Measurements from ENCODE around the gene FZR1. TPM values are rescaled to one million over a fixed set of nuclear protein-coding genes. Genes with fewer than 3 reads are reported as not detected.

Gene FZR1
- total and polyA plus RNA-seq, 2 of the 4 experiments (the other 2 are of a cell fraction), result 21.5 to 47.8 TPM

DNA sequence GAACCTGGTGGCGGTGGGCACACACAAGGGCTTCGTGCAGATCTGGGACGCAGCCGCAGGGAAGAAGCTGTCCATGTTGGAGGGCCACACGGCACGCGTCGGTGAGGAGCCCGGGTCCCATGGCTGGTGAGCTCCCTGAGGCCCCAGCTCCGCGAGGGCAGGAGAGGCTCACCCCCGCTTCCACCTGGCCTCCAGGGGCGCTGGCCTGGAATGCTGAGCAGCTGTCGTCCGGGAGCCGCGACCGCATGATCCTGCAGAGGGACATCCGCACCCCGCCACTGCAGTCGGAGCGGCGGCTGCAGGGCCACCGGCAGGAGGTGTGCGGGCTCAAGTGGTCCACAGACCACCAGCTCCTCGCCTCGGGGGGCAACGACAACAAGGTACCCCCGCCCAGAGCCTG is 25.6 kb downstream of the FZR1 start:
- Histone ChIP-seq H2BK120ac (ENCODE audit: low read depth, low read length) (no peak overlapping the region), H3K18ac (ENCODE audit: low read depth, low read length) (no peak overlapping the region), H3K36me3 (ENCODE audit: control insufficient read depth, insufficient read depth, low read length) (peaks cover 74% of the 10 kb centered on the region), H3K4me1 (ENCODE audit: control insufficient read depth, insufficient read depth, low read length) (no peaks in the 10 kb centered on the region), H3K27me3 (ENCODE audit: control insufficient read depth, insufficient read depth, low read length) (no peaks in the 10 kb centered on the region), H2BK5ac (ENCODE audit: low read depth, low read length, poor library complexity, severe bottlenecking) (no peak overlapping the region), H2BK15ac (ENCODE audit: low read depth, low read length) (no peak overlapping the region), H2AK9ac (replicated peaks; ENCODE audit: low read depth, low read length, poor library complexity) (no peak overlapping the region), H3K4me2 (ENCODE audit: low read depth, low read length) (no peak overlapping the region), H3K9ac (ENCODE audit: low read depth, low read length) (no peak overlapping the region), H2AK5ac (ENCODE audit: low read depth, low read length) (no peak overlapping the region), H4K5ac (ENCODE audit: low read depth, low read length) (no peak overlapping the region), H3K23ac (ENCODE audit: low read depth, low read length) (no peak overlapping the region), H3K4ac (ENCODE audit: low read depth, low read length) (no peak overlapping the region), H4K91ac (ENCODE audit: insufficient read depth, low read depth, low read length) (no peak overlapping the region), H2BK20ac (ENCODE audit: low read depth, low read length) (no peak overlapping the region), H4K8ac (ENCODE audit: low read depth in 2 of 2, low read length in 2 of 2) (no peak overlapping the region), H3K56ac (ENCODE audit: extremely low read depth, insufficient read depth, low read length) (no peak overlapping the region), H3K14ac (replicated peaks; ENCODE audit: low read depth, low read length) (no peak overlapping the region), H3K27ac (ENCODE audit: insufficient read depth, low read length) (no peak overlapping the region), H3K9me3 (ENCODE audit: control insufficient read depth, insufficient read depth, low read length) (no peaks in the 10 kb centered on the region), H3K79me1 (ENCODE audit: low read depth in 1 of 2, low read length in 2 of 2) (peaks cover 13 to 29% of the 10 kb centered on the region in 2 experiments), H3K9me1 (ENCODE audit: insufficient read depth, low read length) (peaks cover 6% of the 10 kb centered on the region; the same call in 1 of the 2 replicates), H4K20me1 (ENCODE audit: insufficient read depth, low read length) (peaks cover 19% of the 10 kb centered on the region), H3K4me3 (ENCODE audit: insufficient read depth, low read depth, low read length) (no peak overlapping the region), H2AFZ (replicated peaks; ENCODE audit: low read length, poor library complexity) (no peak overlapping the region)
- TF ChIP-seq RCOR1 (IDR thresholded peaks at IDR 0.05; ENCODE audit: insufficient replicate concordance, low read length) (no peak), RAD21 (IDR thresholded peaks at IDR 0.05; ENCODE audit: low read length) (no peak), CHD1 (IDR thresholded peaks at IDR 0.05; ENCODE audit: low read depth, low read length) (no peak), SMC3 (IDR thresholded peaks at IDR 0.05; ENCODE audit: low read depth, low read length) (no peak), NFE2L2 (IDR thresholded peaks at IDR 0.05; ENCODE audit: low read depth, low read length) (no peak), MAFK (IDR thresholded peaks at IDR 0.05; ENCODE audit: low read depth, low read length) (no peak), MAZ (IDR thresholded peaks at IDR 0.05; ENCODE audit: borderline replicate concordance, low read depth, low read length) (no peak), FOS (IDR thresholded peaks at IDR 0.05; ENCODE audit: low read depth, low read length) (no peak), RFX5 (IDR thresholded peaks at IDR 0.05; ENCODE audit: low read depth, low read length) (no peak), POLR2A (IDR thresholded peaks at IDR 0.05; ENCODE audit: low read depth, low read length) (no peak), CEBPB (IDR thresholded peaks at IDR 0.05; ENCODE audit: low read depth, low read length) (no peak), BHLHE40 (IDR thresholded peaks at IDR 0.05; ENCODE audit: low read depth, low read length) (no peak), MXI1 (IDR thresholded peaks at IDR 0.05; ENCODE audit: borderline replicate concordance, low read depth, low read length) (no peak)
- TF ChIP-seq, protein P1, sequence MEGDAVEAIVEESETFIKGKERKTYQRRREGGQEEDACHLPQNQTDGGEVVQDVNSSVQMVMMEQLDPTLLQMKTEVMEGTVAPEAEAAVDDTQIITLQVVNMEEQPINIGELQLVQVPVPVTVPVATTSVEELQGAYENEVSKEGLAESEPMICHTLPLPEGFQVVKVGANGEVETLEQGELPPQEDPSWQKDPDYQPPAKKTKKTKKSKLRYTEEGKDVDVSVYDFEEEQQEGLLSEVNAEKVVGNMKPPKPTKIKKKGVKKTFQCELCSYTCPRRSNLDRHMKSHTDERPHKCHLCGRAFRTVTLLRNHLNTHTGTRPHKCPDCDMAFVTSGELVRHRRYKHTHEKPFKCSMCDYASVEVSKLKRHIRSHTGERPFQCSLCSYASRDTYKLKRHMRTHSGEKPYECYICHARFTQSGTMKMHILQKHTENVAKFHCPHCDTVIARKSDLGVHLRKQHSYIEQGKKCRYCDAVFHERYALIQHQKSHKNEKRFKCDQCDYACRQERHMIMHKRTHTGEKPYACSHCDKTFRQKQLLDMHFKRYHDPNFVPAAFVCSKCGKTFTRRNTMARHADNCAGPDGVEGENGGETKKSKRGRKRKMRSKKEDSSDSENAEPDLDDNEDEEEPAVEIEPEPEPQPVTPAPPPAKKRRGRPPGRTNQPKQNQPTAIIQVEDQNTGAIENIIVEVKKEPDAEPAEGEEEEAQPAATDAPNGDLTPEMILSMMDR (conservative IDR thresholded peaks at IDR 0.05; ENCODE audit: low read depth, low read length), result no peak
- TF ChIP-seq, protein P2, sequence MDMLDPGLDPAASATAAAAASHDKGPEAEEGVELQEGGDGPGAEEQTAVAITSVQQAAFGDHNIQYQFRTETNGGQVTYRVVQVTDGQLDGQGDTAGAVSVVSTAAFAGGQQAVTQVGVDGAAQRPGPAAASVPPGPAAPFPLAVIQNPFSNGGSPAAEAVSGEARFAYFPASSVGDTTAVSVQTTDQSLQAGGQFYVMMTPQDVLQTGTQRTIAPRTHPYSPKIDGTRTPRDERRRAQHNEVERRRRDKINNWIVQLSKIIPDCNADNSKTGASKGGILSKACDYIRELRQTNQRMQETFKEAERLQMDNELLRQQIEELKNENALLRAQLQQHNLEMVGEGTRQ (IDR thresholded peaks at IDR 0.05; ENCODE audit: low read depth, low read length), result no peak
- TF ChIP-seq, protein P3, sequence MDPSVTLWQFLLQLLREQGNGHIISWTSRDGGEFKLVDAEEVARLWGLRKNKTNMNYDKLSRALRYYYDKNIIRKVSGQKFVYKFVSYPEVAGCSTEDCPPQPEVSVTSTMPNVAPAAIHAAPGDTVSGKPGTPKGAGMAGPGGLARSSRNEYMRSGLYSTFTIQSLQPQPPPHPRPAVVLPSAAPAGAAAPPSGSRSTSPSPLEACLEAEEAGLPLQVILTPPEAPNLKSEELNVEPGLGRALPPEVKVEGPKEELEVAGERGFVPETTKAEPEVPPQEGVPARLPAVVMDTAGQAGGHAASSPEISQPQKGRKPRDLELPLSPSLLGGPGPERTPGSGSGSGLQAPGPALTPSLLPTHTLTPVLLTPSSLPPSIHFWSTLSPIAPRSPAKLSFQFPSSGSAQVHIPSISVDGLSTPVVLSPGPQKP (IDR thresholded peaks at IDR 0.05; ENCODE audit: borderline replicate concordance, low read depth, low read length), result no peak
- dilution Hi-C loops (cut with HindIII; ENCODE audit: low sequenced_read_pairs, unreplicated experiment), result no loop called here
- BruUV-seq (replicated peaks), result no TSS peak
- in situ Hi-C loops (cut with MboI; ENCODE audit: low sequenced_read_pairs), result no loop called here
- CTCF ChIA-PET, result no interaction called here
- DNase-seq, result no peak
- intact Hi-C loops (cut with micrococcal nuclease), result no loop called here
- no peak for ATAC-seq (ENCODE audit: low read depth)
- POLR2A ChIA-PET (ENCODE audit: unreplicated experiment), result no interaction called here
- WGBS, 2 experiments (ENCODE audit: extremely low coverage in 2 of 2, insufficient read length in 1 of 2), result 97% methylated on average over 18 of the region's 29 CpGs; no CpG with 5 or more reads in 1 of the 2 experiments

All from IMR-90 (cell line).